DMS114 treated with DMSO at 0.1 percent for 48 hours (cell line): Measurements from ENCODE around the gene RAD9B.
"Not testable (repeated sequence)": the region's sequence is repeated elsewhere in the genome, so short reads cannot be mapped to it uniquely, and the experiment has no call there.

Source experiments
- DNase-seq: peaks from one replicate; lab custom pipeline; 2025; ENCODE audit not compliant: unreplicated experiment; lab: John Stamatoyannopoulos, UW

RAD9B gene

DNA sequence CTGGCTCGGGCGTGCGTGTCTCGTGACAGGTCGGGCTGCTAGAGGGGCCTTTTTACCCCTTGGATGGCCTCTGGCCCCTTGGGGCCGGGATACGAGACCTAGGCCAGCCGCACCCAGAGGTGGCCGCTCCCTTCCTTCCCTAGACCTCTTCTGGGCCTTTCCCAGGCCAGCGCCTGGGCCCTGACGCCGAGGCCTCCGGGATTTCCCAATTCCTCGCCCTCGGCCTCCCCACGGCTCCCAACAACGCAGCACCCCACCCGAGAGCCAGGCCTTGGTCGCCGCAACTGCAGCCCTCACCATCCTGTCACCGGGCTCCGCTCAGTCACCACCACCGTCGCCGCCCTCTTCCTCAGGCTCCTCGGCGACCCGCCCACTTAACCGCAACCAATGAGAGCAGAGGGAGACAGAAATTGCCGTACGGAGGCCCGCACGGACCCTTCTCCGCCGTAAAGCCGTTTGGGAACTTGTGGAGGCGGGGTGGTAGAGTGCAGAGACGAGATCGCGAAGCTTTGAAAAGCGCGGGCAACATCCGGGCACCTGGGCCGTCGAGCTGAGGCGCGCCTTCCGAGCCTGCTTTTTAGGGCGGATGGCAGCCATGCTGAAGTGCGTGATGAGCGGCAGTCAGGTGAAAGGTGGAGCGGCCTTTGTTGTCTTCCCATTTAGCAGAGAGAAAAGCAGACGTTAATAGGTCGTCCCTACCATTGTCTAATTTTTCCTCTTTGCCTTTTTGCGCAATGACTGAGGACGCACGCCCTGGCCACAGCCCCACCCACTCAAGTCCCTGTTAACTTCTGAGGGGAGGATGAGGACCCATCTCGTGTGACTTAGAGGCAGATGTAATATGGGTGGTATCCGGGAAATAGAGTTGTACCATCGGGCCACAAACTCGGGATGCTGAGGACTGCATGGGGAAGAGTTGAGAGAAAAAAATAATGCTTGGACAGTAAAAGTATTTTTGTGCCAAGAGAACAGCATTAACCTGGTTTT, at the start of gene RAD9B, which contains the start of gene VPS29:
RAD9B (plus strand) TSS at position 580 of the 987 bp plus-strand sequence; CDS start at position 587, 7 bp downstream.
VPS29 (minus strand) TSS at position 360 of the 987 bp plus-strand sequence; CDS start at position 300, 60 bp downstream.
- DNase-seq = peak; percentile 99

DNA sequence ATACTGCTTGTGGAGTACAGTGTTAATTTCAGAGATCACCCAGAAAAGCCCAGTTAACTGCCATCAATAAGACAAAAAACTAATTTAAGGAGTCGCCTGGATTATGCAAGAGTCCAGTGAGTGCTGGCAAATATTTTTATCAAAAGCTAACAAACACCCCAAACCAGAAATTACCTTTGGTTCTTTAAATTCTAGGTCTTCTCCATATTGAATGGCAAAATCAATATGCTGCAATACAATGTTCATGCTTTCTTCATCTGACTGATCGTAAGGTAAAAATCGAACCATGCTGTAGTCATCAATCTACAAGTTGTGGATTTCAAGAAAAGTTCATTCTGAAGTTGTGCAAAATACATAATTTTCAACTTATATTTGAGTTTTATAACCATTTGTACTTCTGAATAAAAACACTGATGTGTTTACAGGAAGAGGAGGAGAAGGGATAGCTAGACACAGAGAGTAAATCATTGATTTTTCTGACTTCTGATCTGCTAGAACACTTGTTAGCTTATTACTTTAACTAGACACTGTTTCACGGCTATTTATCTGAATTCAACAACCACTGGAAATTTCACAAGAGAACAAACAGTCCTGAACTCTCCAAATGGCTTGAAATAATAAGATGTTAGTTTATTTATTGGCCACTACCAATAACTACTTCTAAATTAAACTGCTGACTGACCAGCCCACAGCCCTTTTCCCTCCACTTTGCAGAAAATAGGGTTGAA, 48.4 kb upstream of the RAD9B start:
- DNase-seq = no peak

GRCh38 chr12:110458756-110459155, 43.4 kb upstream of the RAD9B start:
- DNase-seq = no peak

GRCh38 chr12:110461189-110461588, 40.9 kb upstream of the RAD9B start:
- not testable (repeated sequence) for DNase-seq

- DNase-seq = no peak
Observed at GRCh38 chr12:110465024-110465423, 37.1 kb upstream of the RAD9B start.

GRCh38 chr12:110465765-110466164, 36.4 kb upstream of the RAD9B start:
- not testable (repeated sequence) for DNase-seq

GRCh38 chr12:110466791-110467190, 35.3 kb upstream of the RAD9B start:
- no peak for DNase-seq

DNA sequence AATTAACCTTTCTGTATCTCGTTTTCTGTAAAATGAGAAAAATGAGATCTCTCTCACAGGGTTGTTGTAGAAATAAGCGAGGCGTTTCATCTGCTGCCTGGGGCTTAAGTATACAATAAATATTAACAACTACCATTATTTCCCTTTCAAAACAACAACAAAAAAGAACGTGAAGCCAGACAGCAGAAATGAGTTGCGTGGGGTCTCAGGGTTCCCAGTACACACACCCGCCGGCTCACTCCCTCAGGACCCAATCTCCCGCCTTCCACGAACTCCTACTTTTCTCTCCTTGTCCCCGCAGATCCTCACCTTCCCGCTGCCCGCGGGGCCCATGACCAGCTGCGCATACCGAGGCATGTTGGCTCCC, 34.3 kb upstream of the RAD9B start:
- no peak for DNase-seq

DNA sequence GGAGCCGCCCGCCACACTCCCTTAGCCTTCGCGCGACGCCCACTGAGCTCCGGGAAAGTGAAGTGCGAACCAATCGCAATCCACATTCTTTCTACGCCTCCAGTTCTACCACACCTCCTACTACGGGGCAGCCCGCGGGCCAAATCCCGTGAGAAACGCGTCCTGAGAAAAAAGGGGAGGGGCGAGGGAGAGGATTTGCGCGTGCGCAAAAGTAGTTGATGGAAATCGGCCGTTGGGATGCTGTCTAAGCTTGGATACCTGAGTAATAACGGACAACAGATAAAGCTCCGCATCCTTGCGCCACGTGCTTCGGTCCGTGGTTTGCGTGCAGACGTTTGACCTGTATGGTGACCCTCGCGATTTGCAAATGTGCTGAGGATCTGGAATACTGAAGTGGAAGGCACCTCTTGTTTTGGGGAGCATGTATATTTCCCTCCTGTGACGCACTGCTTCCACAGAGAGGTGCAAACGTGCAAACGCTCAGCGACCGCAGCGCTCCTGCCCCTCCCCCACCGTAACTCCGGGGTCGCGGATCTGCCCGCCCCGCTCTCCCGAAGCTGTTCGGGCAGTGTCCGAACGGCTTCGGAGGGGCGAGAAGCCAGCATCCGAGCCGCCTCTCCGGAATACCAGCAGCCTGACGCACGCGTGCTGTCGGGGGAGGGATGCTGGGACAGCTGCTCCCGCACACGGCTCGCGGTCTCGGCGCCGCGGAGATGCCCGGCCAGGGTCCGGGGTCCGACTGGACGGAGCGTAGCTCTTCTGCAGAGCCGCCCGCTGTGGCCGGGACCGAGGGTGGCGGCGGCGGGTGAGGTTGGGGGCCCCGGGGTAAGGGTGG, 33.7 kb upstream of the RAD9B start, which contains the start of the genes FAM216A and GPN3:
FAM216A (plus strand) TSS at position 632 of the 835 bp plus-strand sequence; CDS start at position 663, 31 bp downstream.
GPN3 (minus strand) TSS at position 44 of the 835 bp plus-strand sequence. CDS start 54 bp downstream, outside the sequence.
- DNase-seq = peak; percentile 98

GRCh38 chr12:110475426-110475825, 26.7 kb upstream of the RAD9B start:
- DNase-seq = no peak

- no peak for DNase-seq
Observed at GRCh38 chr12:110498984-110499706, 3.0 kb upstream of the RAD9B start.

DNA sequence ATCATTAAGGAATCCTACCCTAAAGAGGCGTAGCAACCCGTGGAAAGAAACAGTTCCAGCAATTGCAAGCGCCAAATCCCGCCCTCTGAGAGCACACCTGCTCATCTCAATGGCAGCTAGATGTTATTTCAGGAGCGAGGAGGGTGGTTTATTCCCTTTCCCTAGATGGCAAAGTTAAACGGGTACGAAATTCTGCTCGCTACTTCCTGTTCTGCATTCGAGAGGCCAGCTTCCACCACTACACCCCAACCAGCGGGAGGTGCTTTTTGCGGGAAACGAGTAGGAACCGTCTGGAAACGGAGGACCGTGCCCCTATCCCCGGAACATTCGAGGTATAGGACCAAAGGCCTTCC, 756 bp upstream of the RAD9B start:
- DNase-seq = peak; percentile 53

GRCh38 chr12:110503432-110503831, 1.3 kb downstream of the RAD9B start:
- DNase-seq = no peak

GRCh38 chr12:110505332-110505731, 3.2 kb downstream of the RAD9B start:
- no peak for DNase-seq

GRCh38 chr12:110508071-110508586, 6.0 kb downstream of the RAD9B start:
- DNase-seq = no peak

- DNase-seq = no peak
Observed at GRCh38 chr12:110513842-110514241, 11.7 kb downstream of the RAD9B start.

DNA sequence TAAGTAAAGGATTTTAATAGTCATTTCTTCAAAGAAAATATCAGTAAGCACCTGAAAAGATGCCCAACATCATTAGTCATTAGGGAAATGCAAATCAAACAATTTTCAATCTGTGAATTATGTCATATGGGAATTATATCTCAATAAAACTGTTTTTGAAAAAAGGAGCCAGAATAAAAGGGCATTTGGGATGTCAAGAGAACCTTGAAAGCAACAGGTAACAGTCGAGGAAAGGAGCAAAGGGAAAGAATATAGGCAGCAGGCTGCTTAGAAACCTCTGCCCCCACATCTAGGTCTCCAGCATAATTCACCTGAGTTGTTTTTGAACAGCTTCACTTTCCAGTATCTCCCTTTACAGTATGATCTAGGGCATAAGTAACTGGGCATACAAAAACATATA, 12.2 kb downstream of the RAD9B start:
- DNase-seq = no peak

DNA sequence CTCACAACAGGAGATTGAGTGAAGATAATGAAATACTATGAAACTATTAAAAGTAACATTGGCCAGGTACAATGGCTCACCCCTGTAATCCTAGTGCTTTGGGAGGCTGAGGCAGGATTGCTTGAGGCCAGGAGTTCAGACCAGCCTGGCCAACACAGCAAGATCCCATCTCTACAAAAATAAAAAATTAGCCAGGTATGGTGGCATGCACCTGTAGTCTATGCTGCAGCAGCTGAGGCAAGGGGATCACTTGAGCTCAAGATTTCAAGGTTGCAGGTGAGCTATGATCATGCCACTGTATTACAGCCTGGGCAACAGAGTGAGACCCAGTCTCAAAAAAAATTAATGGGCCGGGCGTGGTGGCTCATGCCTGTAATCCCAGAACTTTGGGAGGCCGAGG, 14.9 kb downstream of the RAD9B start:
- no peak for DNase-seq

- not testable (repeated sequence) for DNase-seq
Observed at GRCh38 chr12:110518014-110518413, 15.9 kb downstream of the RAD9B start.
